GM21447 (cell line): ENCODE results near the gene EEF1E1.
"Not testable (repeated sequence)": the region's sequence is repeated elsewhere in the genome, so short reads cannot be mapped to it uniquely, and the experiment has no call there.

Source experiments
- ATAC-seq: cut with Tn5 transposase; IDR thresholded peaks from one replicate; pipeline ENCODE4 v1.9.1; 2021; ENCODE audit not compliant: unreplicated experiment

The EEF1E1 gene

DNA sequence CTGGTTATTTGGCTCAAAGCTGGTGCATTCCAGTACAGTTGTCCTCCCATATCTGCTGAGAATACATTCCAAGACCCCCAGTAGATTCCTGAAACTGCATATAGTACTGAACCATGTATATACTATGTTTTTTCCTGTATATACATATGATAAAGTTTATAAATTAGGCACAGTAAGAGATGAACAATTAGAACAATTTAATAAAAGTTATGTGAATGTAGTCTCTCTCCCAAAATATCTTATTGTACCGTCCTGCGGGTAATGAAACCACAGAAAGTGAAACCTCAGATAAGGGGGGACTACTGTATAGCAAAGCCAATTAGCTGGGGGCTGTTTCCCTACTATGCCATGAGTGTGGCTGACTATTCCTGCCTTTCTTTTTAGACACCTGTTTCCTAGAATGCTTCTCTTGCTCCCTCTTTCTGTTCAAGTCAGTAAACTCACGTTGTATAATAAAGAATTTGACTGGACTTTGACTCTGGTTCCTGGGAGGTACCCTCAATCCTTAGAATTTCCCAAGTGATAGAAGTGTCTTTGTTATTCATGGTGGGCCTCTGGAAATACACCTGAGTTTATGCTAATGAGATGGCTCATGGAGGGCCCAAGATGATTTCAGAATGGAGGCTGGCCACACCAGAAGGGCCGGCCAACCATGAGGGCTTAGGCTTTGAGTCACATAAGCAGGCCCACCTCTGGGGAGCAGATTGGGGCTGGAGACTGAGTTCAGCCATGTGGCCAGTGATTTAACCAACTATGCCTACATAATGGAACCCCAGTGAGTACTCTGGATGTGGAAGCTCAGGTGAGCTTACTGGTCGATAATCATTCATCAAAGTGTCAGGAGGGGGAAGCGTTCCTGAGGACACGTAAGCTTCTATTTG, 37.5 kb downstream of the EEF1E1 start:
- ATAC-seq: no peak

DNA sequence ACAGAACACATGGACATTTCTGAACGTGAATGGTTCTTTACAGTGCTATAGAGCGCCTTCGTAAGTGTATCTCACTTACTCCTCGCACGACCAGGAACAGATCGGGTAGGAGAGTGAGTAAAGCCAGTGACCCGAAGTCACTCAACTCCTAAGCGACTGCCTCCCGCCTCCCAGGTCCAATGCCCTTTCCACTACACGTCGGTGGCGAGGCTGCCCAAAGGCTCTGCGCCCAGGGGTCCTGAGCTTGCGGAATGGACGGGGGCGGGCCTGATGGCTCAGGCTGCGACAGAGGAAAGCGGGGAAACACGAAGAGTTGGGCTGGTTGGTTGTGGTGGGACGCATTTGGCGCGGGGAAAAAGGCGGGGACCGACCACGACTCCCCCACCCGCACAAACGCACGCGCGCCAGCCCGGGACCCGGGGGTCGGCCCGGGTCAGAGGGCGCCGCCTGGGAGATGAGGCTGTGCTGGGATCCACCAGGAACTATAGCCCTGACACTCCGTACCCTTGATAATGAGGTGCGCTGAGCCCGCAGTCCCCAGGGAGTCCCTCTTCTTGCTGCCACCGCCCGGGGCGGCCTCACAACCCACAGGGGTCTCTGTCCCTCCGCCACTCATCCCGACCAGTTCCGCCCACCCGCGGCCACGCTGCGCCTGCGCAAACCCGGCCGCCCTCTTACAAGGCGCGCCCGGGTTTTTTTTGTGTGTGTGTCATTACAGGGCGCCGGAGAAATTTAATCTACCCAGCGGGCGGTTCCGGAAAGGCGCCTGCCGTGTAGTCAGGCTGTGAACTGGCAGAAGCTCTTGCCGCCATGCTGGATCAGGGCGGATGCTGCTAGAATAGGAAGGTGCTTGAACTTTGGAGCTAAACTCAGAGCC, 38.3 kb downstream of the EEF1E1 start, which contains the start of gene BLOC1S5:
BLOC1S5 (minus strand) TSS at position 629 of the 877 bp plus-strand sequence; CDS start at position 616, 13 bp downstream.
- ATAC-seq: peak; percentile 92

DNA sequence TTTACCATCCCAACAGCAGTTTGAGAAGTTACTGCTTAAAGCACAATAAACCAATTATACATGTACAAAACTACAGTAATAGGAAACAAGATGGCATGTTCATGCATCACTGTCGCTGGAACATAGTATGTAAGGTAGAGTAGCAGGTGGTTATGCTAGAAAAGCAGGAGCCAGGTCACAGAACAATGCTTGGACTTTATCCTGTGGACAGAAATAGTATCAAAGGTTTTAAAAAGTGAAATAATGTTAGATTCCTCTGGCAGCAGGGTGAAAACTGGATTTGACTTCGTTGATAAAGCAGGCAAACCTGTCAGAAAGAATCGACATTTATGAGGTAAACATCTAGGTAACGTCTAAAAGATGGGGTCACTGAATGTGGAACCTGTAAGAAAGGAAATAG, 40.6 kb downstream of the EEF1E1 start:
- ATAC-seq: no peak

DNA sequence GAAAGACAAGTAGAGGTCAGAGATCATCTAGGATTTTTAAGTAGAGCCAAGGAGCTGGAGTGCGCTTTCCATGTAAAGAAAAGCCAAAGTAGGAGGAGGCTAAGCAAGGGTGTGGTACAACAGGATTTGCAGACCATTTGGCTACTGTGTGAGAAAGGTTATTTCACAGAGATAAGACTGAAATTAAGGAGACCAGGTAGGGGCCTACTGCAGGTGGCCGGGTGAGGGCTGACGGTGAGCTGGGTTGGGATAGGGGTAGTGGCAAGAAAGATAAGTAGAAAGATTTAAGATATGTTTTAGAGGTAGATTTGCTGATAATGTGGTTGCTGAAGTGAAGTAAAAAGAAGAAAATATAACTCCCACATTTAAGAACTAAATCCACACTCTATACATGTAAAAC, 42.0 kb downstream of the EEF1E1 start:
- no peak for ATAC-seq

DNA sequence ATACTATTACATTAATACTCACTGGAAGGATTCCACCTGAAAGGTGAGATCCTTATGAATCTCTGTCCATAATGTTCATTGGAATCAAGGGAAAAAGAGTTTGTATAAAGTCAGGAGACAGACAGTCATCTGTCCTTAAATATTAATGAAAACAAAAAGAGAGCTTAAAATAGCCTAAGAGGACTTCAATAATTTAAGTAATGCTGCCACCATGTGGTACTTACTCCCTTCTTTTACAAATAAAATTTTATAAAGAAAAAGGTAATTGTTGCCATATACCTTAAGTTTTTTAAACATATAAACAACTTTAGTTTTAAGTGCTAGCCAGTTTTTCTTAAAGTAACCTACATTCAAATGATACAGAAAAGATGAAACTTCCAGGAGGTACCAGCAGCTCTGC, 43.2 kb downstream of the EEF1E1 start:
- no peak for ATAC-seq

DNA sequence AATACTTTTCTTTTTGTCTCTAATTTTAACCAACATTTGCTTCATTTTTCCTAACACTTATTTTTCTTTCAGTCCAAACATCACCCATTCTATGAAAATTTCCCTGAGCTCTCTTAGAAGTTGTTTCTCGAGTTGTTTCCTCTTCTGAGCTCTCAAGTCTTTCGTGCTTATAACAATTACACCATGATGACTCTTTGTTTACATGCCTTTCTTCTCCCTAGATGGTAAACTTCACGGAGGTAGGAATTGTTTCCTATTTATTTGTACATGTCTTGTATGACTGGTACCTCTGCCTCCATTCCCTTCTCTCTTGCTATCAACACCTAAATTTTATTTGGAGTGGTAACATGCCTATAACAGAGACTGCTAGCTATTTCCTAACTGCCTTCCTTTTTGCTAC, 44.6 kb downstream of the EEF1E1 start:
- no peak for ATAC-seq

DNA sequence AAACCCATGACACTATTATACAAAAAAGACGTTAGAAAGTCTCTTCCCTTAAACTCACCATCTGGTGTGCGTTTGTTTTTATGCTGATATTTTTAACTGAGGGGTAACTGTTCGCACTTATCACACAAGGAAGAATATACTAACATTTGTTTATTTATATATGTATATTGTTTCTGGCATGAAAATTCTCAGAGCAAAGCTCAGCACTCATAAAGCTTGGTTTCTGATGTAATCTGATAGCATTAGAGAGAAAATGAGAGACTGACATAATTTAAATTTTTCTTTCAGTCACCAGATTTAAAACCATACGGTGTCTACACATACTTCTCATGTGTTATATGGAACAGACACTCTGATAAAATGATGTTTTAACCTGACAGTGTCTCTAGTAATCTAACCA, 45.1 kb downstream of the EEF1E1 start:
- no peak for ATAC-seq

DNA sequence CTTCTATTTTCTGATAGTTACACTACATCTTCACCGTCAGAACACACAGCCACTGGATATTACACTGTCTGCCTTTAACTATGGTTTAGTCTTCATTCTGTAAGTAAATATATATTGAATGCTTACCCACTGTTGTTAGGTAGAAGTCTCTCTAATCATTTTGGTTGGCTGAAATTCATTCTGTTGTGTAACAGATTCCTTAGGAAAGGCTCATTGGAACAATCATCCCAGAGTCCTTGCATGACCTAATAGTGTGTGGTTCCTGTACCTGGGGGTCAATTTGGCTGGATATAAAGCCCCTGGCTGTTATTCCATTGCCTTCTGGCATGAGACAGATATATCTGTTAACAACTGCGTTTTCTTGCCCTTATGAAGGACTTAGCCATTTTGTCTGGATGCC, 48.1 kb downstream of the EEF1E1 start:
- ATAC-seq: no peak

DNA sequence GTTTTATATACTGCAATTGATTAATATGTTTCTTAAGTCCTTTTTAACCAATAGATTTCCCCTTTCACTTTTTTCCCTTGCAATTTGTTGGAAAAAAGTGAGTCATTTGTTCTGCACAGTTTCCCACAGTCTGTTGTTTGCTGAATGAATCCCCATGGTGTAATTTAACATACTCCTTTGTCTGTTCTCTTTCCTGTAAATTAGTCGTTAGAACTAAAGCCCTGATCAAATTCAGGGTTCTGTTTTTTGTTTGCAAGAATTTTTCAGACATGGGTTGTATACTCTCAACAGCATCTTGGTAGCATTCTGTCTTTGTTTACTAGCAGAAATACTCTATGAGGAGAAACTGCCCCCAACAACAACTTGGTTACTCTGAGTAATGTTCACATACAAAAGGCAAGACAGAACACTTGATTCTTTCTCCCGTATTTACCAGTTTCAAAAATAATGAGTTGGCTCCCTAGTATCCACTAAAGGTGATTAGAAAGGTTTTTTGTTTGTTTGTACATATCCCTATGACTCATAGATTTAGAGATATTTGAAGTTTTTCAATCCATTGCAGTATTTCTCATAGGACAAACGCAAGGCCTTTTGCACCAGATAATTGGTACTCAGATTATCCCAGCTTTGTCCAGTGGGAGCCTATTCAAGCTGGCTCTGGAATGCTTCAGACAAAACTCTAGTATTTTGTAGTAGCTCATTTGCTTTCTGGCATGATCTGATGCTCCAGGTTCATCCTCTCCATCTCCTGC, 54.6 kb downstream of the EEF1E1 start:
- no peak for ATAC-seq

DNA sequence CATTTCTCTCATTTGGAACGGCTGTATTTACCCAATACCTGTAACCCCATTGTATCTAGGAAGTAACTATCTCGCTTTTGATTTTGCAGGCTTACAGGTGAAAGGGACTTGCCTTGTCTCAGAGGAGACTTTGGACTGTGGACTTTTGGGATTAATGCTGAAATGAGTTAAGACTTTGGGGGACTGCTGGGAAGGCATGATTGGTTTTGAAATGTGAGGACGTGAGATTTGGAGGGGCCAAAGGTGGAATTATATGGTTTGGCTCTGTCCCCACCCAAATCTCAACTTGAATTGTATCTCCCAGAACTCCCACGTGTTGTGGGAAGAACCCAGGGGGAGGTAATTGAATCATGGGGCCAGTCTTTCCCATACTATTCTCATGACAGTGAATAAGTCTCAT, 56.6 kb downstream of the EEF1E1 start:
- not testable (repeated sequence) for ATAC-seq

DNA sequence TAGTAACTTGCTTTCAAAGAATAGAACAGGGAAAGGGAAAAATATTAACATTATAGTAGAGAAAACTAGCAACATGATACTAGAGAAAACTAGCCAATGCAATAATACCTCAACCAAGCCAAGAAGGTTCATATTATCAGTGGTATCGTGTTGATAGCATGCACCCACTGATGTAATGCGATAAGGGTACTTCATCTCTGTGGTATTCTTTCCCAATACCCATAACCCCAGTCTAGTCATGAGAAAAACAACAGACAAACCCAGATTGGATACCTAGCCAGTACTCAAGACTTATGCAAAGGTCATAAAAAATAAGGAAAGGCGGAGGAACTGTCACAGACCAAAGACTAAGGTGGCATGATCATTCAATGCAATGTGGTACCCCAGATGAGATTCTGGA, 59.1 kb downstream of the EEF1E1 start:
- ATAC-seq: no peak

DNA sequence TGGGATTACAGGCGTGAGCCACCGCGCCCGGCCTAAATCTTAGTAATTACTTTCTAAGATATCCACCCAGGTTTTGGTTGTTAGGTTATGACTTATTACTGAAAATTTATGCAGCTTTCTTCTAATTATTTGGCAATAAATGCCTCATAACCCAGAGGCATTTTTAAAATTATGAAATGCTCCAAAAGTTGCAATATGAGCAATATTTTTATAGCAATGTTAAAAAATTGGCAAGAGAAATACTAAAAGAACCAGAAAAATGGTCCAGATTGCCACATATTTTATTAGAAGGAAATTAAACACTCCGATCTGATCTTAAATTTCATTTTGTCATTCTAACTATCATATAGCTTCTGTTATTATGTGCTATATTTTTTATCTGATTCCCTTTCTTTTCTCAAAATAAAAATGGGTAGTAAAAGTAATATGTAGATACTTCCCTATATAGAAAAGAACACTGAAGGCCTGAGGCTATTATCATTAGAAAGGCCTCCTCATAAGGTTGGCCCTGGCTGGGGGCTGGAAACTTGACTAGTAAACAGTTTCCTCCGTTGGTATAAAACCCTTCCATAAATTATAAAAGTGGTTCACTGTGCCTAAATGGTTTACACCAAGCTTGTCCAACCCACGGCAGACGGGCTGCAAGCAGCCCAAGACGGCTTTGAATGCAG, 60.3 kb downstream of the EEF1E1 start:
- no peak for ATAC-seq

DNA sequence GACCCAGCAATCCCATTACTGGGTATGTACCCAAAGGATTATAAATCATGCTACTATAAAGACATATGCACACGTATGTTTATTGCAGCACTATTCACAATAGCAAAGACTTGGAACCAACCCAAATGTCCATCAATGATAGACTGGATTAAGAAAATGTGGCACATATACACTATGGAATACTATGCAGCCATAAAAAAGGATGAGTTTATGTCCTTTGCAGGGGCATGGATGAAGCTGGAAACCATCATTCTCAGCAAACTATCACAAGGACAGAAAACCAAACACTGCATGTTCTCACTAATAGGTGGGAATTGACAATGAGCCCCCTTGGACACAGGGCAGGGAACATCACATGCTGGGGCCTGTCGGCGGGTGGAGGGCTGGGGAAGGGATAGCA, 68.2 kb downstream of the EEF1E1 start:
- ATAC-seq: not testable (repeated sequence)

DNA sequence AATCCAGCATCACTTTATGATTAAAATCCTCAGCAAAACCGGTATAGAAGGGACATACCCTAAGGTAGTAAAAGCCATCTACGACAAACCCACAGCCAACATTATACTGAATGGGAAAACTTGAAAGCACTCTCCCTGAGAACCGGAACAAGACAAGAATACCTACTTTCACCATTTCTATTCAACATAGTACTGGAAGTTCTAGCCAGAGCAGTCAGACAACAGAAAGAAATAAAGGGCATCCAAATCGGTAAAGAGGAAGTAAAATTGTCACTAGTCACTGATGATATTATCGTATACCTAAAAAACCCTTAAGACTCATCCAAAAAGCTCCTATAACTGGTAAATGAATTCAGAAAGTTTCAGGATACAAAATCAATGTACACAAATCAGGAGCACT, 71.4 kb downstream of the EEF1E1 start:
- no peak for ATAC-seq
